B cell (primary cell): ENCODE results near the gene POLN. TPM values are rescaled to one million over a fixed set of nuclear protein-coding genes. Genes with fewer than 3 reads are reported as not detected.

Experiments
- ATAC-seq: fragments of 200-7000 bp; cut with Tn5 transposase; one replicate; pipeline ENCODE4 v1.10.0; 2021; ENCODE audit warnings: low read depth, mild to moderate bottlenecking, moderate number of reproducible peaks, moderate library complexity
- CTCF ChIA-PET: fragments of 350-600 bp; sonication (Branson Sonifier 250); formaldehyde crosslinking; loops from one replicate; lab custom pipeline; 2021; ENCODE audit warnings: antibody characterized with exemption, inconsistent platforms; lab: Charles Lee
- POLR2A ChIA-PET: fragments of 350-600 bp; sonication (Branson Sonifier 250); formaldehyde crosslinking; loops from one replicate; lab custom pipeline; 2021; ENCODE audit warnings: antibody characterized with exemption; lab: Charles Lee
- DNase-seq: peaks from one replicate; pipeline ENCODE4 v3.0.0; 2013
- H2AFZ ChIP-seq: 2 replicates; pipeline ENCODE4 v1.6.1; 2012; ENCODE audit warnings: mild to moderate bottlenecking, low read depth, low read length; ENCODE audit not compliant: insufficient read depth, poor library complexity, severe bottlenecking
- H3K27ac ChIP-seq, 2 donors: 1 replicate in 1 of 2; 2 replicates in 1 of 2; pipeline ENCODE4 v1.5.1; 2012 to 2013; ENCODE audit warnings: low read length in 2 of 2, mild to moderate bottlenecking in 2 of 2, moderate library complexity in 1 of 2
- H3K27me3 ChIP-seq, 4 experiments: fragments of 200-600 bp in 1 of 4; sonication (generic) in 1 of 4; replicated peaks in 1 of 4; 1 replicate in 2 of 4; 2 replicates in 2 of 4; pipeline versions ENCODE4 v1.6.1 to v1.7.0; 2013 to 2016; ENCODE audit warnings: low read length in 3 of 4, mild to moderate bottlenecking in 2 of 4, mixed read lengths in 1 of 4, moderate library complexity in 1 of 4; ENCODE audit not compliant: insufficient read depth in 4 of 4, control insufficient read depth in 3 of 4; ENCODE audit errors: control extremely low read depth in 1 of 4
- H3K36me3 ChIP-seq, 2 experiments: replicated peaks in 1 of 2; 1 replicate in 1 of 2; 2 replicates in 1 of 2; pipeline versions ENCODE4 v1.6.1 to v1.7.1; 2013; ENCODE audit warnings: low read length in 1 of 2; ENCODE audit not compliant: insufficient read depth in 2 of 2, control insufficient read depth in 1 of 2; ENCODE audit errors: control extremely low read depth in 1 of 2, extremely low read depth in 1 of 2
- H3K4me1 ChIP-seq, 2 donors: fragments of 200-600 bp in 1 of 2; sonication (generic) in 1 of 2; 1 replicate in 1 of 2; 2 replicates in 1 of 2; pipeline versions ENCODE4 v1.5.1 to v1.6.1; 2013 to 2017; ENCODE audit warnings: low read length in 2 of 2; ENCODE audit not compliant: control insufficient read depth in 2 of 2, insufficient read depth in 2 of 2
- H3K4me2 ChIP-seq: replicated peaks from 2 replicates; pipeline ENCODE3; 2012; ENCODE audit warnings: mild to moderate bottlenecking, low read depth, low read length; ENCODE audit not compliant: poor library complexity, severe bottlenecking
- H3K4me3 ChIP-seq, 5 experiments: fragments of 200-600 bp in 1 of 5; sonication (generic) in 1 of 5; 1 replicate in 3 of 5; 2 replicates in 2 of 5; pipeline versions ENCODE4 v1.5.1 to v1.7.0; 2011 to 2016; ENCODE audit warnings: low read length in 4 of 5, mild to moderate bottlenecking in 4 of 5, low read depth in 2 of 5, control low read depth in 1 of 5, moderate library complexity in 1 of 5; ENCODE audit not compliant: insufficient read depth in 1 of 5; ENCODE audit errors: control extremely low read depth in 1 of 5, extremely low read depth in 1 of 5
- H3K79me2 ChIP-seq: fragments of 200-600 bp; sonication (generic); one replicate; pipeline ENCODE4 v1.6.0; 2016; ENCODE audit warnings: low read length; ENCODE audit not compliant: control insufficient read depth, insufficient read depth
- H3K9ac ChIP-seq: fragments of 200-600 bp; sonication (generic); 2 replicates; pipeline ENCODE4 v1.6.1; 2017; ENCODE audit warnings: mild to moderate bottlenecking, low read length, moderate library complexity
- H3K9me3 ChIP-seq, 3 donors: one replicate each; pipeline versions ENCODE4 v1.6.1 to v1.7.1; 2013; ENCODE audit warnings: low read length in 2 of 3; ENCODE audit not compliant: control insufficient read depth in 2 of 3, insufficient read depth in 1 of 3; ENCODE audit errors: control extremely low read depth in 1 of 3
- H4K20me1 ChIP-seq: 2 replicates; pipeline ENCODE4 v1.6.0; 2012; ENCODE audit warnings: mild to moderate bottlenecking, low read length; ENCODE audit not compliant: insufficient read depth, control insufficient read depth, poor library complexity, severe bottlenecking
- H3K27ac Mint-ChIP-seq: one replicate; pipeline ENCODE4 v1.8.0; 2021; ENCODE audit warnings: mixed read lengths
- H3K27me3 Mint-ChIP-seq: one replicate; pipeline ENCODE4 v1.8.0; 2021; ENCODE audit warnings: mixed read lengths
- H3K4me1 Mint-ChIP-seq: one replicate; pipeline ENCODE4 v1.8.0; 2021; ENCODE audit warnings: mixed read lengths
- H3K4me3 Mint-ChIP-seq: one replicate; pipeline ENCODE4 v1.8.0; 2021; ENCODE audit warnings: mixed read lengths
- H3K9me3 Mint-ChIP-seq: one replicate; pipeline ENCODE4 v1.8.0; 2022; ENCODE audit warnings: mixed read lengths; ENCODE audit not compliant: insufficient read depth
- CTCF ChIP-seq: fragments of 200-600 bp; IDR thresholded peaks from one replicate; pipeline ENCODE4 v1.8.0; 2022; ENCODE audit warnings: antibody characterized with exemption, mild to moderate bottlenecking
- EZH2 ChIP-seq: IDR thresholded peaks from 2 replicates; pipeline ENCODE4 v1.6.1; 2012; ENCODE audit warnings: borderline replicate concordance, low read depth, mild to moderate bottlenecking, moderate library complexity, low read length; ENCODE audit not compliant: insufficient read depth, poor library complexity, severe bottlenecking
- WGBS: methylation state at CpG from one replicate; pipeline ENCODE4 v1.1.5; 2013; ENCODE audit warnings: missing lambda C conversion rate; ENCODE audit not compliant: insufficient coverage; 5-methylcytosine and 5-hydroxymethylcytosine counted together
- intact Hi-C: fragments of 100-400 bp; cut with micrococcal nuclease; formaldehyde crosslinking; loops from one replicate; pipeline ENCODE4 v1.10.0; 2022
- polyA plus RNA-seq: library from polyadenylated mRNA; depleted of rRNA; stranded (reverse); fragments of >200 nt; gene quantifications from 2 replicates; pipeline ENCODE4 v1.2.3, GENCODE V29; 2012
- total RNA-seq, 2 donors: library from RNA; stranded (reverse); fragments of 120-200 nt in 1 of 2; gene quantifications; 1 replicate in 1 of 2; 2 replicates in 1 of 2; pipeline versions ENCODE4 v1.2.3 to v1.2.4, GENCODE V29; 2013 to 2022

Gene POLN
- total and polyA plus RNA-seq, 2 donors (not counting 1 experiment from before 2014, with no cell fraction given), result 0.73 to 1.5 TPM

GRCh38 chr4:2135083-2135482 is 106.8 kb downstream of the POLN start:
- Histone ChIP-seq H2AFZ (no peak overlapping the region), H3K9me3 (peaks cover 6 to 16% (median 6%) of the 10 kb centered on the region in 3 donors), H3K4me1 (no peaks in the 10 kb centered on the region), H4K20me1 (no peaks in the 10 kb centered on the region), H3K4me2 (no peak overlapping the region), H3K4me3 (no peak overlapping the region), H3K27me3 (peaks cover 0 to 2% (median 0%) of the 10 kb centered on the region in 4 experiments), H3K9ac (no peak overlapping the region), H3K27ac (no peak overlapping the region), H3K79me2 (no peaks in the 10 kb centered on the region), H3K36me3 (no peaks in the 10 kb centered on the region)
- peaks cover 7% of the 10 kb centered on the region for H3K27me3 Mint-ChIP-seq
- no peak overlapping the region for H3K27ac Mint-ChIP-seq
- ChIA-PET CTCF (no interaction called here), POLR2A (no interaction called here)
- peaks cover 14% of the 10 kb centered on the region for H3K9me3 Mint-ChIP-seq
- ATAC-seq (no peak), DNase-seq (no peak)
- H3K4me1 Mint-ChIP-seq, result no peaks in the 10 kb centered on the region
- H3K4me3 Mint-ChIP-seq, result no peak overlapping the region
- intact Hi-C loops, result no loop called here
- no peak for TF ChIP-seq CTCF
- no peak for TF ChIP-seq EZH2
- WGBS, result 24% methylated on average over 7 of the region's 8 CpGs

- Mint-ChIP-seq H3K27me3 (peaks cover 7% of the 10 kb centered on the region), H3K4me3 (no peak overlapping the region), H3K4me1 (no peaks in the 10 kb centered on the region), H3K9me3 (peaks cover 14% of the 10 kb centered on the region), H3K27ac (no peak overlapping the region)
- POLR2A ChIA-PET, result no interaction called here
- no peak overlapping the region for H3K4me2 ChIP-seq
- no peaks in the 10 kb centered on the region for H3K4me1 ChIP-seq
- peaks cover 6 to 16% (median 6%) of the 10 kb centered on the region in 3 donors for H3K9me3 ChIP-seq
- H4K20me1 ChIP-seq, result no peaks in the 10 kb centered on the region
- H3K36me3 ChIP-seq, result no peaks in the 10 kb centered on the region
- CTCF ChIA-PET, result no interaction called here
- H2AFZ ChIP-seq, result no peak overlapping the region
- no peaks in the 10 kb centered on the region for H3K79me2 ChIP-seq
- H3K4me3 ChIP-seq, result no peak overlapping the region
- intact Hi-C loops, result no loop called here
- H3K27ac ChIP-seq, result no peak overlapping the region
- DNase-seq, result no peak
- H3K27me3 ChIP-seq, result peaks cover 0 to 2% (median 0%) of the 10 kb centered on the region in 4 experiments
- no peak overlapping the region for H3K9ac ChIP-seq
- TF ChIP-seq CTCF (no peak), EZH2 (no peak)
- no peak for ATAC-seq
Measured at GRCh38 chr4:2132438-2132837, 109.5 kb downstream of the POLN start.
